ENCODE data around the gene GPBP1. TPM values are rescaled to one million over a fixed set of nuclear protein-coding genes. Genes with fewer than 3 reads are reported as not detected.

GPBP1 gene
- total RNA-seq, 2 experiments from 2014 or later: 77.0 to 99.2 TPM

DNA sequence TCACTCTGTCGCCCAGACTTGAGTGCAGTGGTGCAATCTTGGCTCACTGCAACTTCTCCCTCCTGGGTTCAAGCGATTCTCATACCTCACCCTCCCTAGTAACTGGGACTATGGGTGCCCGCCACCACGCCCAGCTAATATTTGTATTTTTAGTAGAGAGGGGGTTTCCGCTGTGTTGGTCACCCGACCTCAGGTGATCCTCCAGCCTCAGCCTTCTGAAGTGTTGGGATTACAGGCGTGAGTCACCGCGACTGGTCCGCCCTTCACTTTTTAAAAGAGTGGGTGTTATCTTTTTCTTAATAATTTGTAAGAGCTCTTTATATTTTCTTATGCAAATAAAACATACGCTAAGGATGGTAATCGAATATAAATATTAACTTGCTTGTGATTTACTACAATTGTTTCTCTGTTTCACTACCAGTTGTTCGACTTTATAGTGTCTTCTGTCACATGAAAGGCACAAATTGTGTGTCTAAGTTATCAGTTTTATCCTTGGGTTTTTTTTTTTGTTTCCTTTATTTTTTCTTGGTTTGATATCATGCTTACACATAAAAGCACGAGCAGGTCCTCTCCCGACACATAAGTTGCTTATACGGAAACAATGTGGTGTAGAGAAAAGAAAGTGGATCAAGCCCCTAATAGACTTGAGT is 1.9 kb upstream of the GPBP1 start:
- Histone ChIP-seq H3K27ac (ENCODE audit: low read depth, low read length, poor library complexity, severe bottlenecking) (peak overlapping the region; percentile 93), H3K4me3 (ENCODE audit: low read depth, low read length, poor library complexity, severe bottlenecking) (peak overlapping the region; percentile 93), H3K36me3 (ENCODE audit: insufficient read depth, low read length) (peaks cover 16% of the 10 kb centered on the region), H3K79me2 (ENCODE audit: insufficient read depth, low read depth, low read length) (peaks cover 44% of the 10 kb centered on the region), H2AFZ (ENCODE audit: low read length) (peak overlapping the region; percentile 97), H3K4me2 (ENCODE audit: low read length) (peak overlapping the region; percentile 99), H3K9me2 (ENCODE audit: insufficient read depth, low read length) (no peaks in the 10 kb centered on the region), H4K20me1 (ENCODE audit: insufficient read depth, low read length) (peaks cover 25% of the 10 kb centered on the region), H3K4me1 (ENCODE audit: insufficient read depth, low read length, poor library complexity, severe bottlenecking) (peaks cover 7% of the 10 kb centered on the region), H3K9me3 (ENCODE audit: low read length) (no peaks in the 10 kb centered on the region)
- BruUV-seq (replicated peaks): no TSS peak
- TF ChIP-seq, protein P1, sequence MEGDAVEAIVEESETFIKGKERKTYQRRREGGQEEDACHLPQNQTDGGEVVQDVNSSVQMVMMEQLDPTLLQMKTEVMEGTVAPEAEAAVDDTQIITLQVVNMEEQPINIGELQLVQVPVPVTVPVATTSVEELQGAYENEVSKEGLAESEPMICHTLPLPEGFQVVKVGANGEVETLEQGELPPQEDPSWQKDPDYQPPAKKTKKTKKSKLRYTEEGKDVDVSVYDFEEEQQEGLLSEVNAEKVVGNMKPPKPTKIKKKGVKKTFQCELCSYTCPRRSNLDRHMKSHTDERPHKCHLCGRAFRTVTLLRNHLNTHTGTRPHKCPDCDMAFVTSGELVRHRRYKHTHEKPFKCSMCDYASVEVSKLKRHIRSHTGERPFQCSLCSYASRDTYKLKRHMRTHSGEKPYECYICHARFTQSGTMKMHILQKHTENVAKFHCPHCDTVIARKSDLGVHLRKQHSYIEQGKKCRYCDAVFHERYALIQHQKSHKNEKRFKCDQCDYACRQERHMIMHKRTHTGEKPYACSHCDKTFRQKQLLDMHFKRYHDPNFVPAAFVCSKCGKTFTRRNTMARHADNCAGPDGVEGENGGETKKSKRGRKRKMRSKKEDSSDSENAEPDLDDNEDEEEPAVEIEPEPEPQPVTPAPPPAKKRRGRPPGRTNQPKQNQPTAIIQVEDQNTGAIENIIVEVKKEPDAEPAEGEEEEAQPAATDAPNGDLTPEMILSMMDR (conservative IDR thresholded peaks at IDR 0.05; ENCODE audit: low read length): no peak
- TF ChIP-seq EZH2phosphoT487 (IDR thresholded peaks at IDR 0.05; ENCODE audit: borderline replicate concordance, low read depth, low read length): no peak
- intact Hi-C loops (cut with micrococcal nuclease; ENCODE audit: unreplicated experiment): loop anchor here (2.0 to 10.0 kb wide), 4 partner anchors 49 to 487 kb away; partner anchors contain the start of gene MAP3K1
- CTCF ChIA-PET (ENCODE audit: unreplicated experiment): no interaction called here
- POLR2A ChIA-PET: interaction anchor here (0.5 to 1.1 kb wide), 7 partner anchors 9 to 436 kb away, joined by 3 to 7 read pairs (median 4); no protein-coding TSS in a partner anchor
- no peak for DNase-seq (ENCODE audit: low spot score)

DNA sequence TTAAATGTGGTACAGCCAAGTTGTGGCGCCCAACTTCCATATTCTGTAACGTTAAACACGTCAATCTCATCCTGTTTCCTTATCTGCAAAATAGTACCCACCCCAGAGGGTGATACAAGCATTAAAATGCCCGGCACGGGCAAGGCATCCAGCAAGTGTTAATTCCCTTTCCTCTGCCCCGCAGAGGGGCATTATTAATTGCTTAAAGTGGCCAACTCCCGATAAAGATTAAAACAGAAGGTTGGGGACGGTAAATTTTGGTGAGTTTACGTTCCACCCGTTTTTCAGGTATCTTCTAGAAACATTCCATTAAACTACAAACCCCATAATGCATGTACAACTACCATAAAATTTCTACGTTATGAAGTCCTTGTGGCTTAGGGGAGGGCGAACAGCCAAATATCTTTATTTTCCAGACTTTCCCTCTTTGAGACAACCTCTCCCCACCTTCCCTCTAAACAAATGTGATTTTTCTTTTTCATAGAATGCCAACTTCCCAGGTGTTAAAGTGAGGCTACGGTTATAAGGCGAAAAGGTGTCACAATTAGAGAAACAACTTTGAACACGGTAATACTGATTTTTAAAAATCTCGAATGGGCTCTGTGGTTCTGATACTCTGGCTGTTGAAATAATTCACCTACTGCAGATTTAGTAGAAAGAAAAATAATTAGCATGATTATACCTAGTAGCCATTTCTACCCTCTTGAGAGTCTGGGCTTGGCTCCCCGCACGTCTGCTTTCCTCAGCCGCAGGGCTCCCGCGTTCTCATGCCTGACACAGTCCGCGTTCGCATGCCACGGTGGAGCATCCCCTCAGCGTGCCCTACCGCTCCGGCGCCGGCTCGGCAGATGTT is 1.2 kb upstream of the GPBP1 start:
- peak overlapping the region; percentile 93 for H3K4me3 ChIP-seq (ENCODE audit: low read depth, low read length, poor library complexity, severe bottlenecking)
- BruUV-seq (replicated peaks): TSS peak; percentile 87
- H3K4me2 ChIP-seq (ENCODE audit: low read length): peak overlapping the region; percentile 99
- peak overlapping the region; percentile 97 for H2AFZ ChIP-seq (ENCODE audit: low read length)
- intact Hi-C loops (cut with micrococcal nuclease; ENCODE audit: unreplicated experiment): loop anchor here (1.0 to 10.0 kb wide), 6 partner anchors 16 to 488 kb away; partner anchors contain the start of genes MAP3K1 and SETD9
- peaks cover 29% of the 10 kb centered on the region for H4K20me1 ChIP-seq (ENCODE audit: insufficient read depth, low read length)
- no peaks in the 10 kb centered on the region for H3K9me2 ChIP-seq (ENCODE audit: insufficient read depth, low read length)
- H3K9me3 ChIP-seq (ENCODE audit: low read length): no peaks in the 10 kb centered on the region
- peaks cover 9% of the 10 kb centered on the region for H3K4me1 ChIP-seq (ENCODE audit: insufficient read depth, low read length, poor library complexity, severe bottlenecking)
- peak; percentile 56 for DNase-seq (ENCODE audit: low spot score)
- CTCF ChIA-PET (ENCODE audit: unreplicated experiment): interaction anchor here (0.6 to 1.1 kb wide), 2 partner anchors 16 to 17 kb away, joined by 3 to 5 read pairs; no protein-coding TSS in a partner anchor
- peaks cover 24% of the 10 kb centered on the region for H3K36me3 ChIP-seq (ENCODE audit: insufficient read depth, low read length)
- POLR2A ChIA-PET: interaction anchor here (0.5 to 1.1 kb wide), 9 partner anchors 9 to 1175 kb away, joined by 3 to 9 read pairs (median 3); partner anchors contain the start of gene SETD9
- peaks cover 52% of the 10 kb centered on the region for H3K79me2 ChIP-seq (ENCODE audit: insufficient read depth, low read depth, low read length)
- TF ChIP-seq, protein P1 (conservative IDR thresholded peaks at IDR 0.05; ENCODE audit: low read length): 0 out of 2 replicates have a peak, but pooled peaks have one; percentile 15
- no peak for TF ChIP-seq EZH2phosphoT487 (IDR thresholded peaks at IDR 0.05; ENCODE audit: borderline replicate concordance, low read depth, low read length)
- peak overlapping the region; percentile 93 for H3K27ac ChIP-seq (ENCODE audit: low read depth, low read length, poor library complexity, severe bottlenecking)
